K562 (cell line): ENCODE results near the gene IFNB1.

Experiments used
- FOXJ3 ChIP-seq: sonication (generic); formaldehyde crosslinking; IDR thresholded peaks from 2 replicates; pipeline ENCODE4 v1.4.0; 2020; ENCODE audit warnings: mild to moderate bottlenecking, missing genetic modification reagents
- NUFIP1 ChIP-seq: fragments of 450-650 bp; IDR thresholded peaks from 2 replicates; pipeline ENCODE4 v1.6.1; 2018; ENCODE audit not compliant: partially characterized antibody
- POLR2AphosphoS5 ChIP-seq: IDR thresholded peaks from 2 replicates; pipeline ENCODE4 v1.6.1; 2011; ENCODE audit warnings: mild to moderate bottlenecking, low read depth, low read length, moderate library complexity; ENCODE audit not compliant: control insufficient read depth, insufficient read depth
- SIN3A ChIP-seq, 2 experiments: fragments of 150-350 bp in 1 of 2; IDR thresholded peaks; 2 replicates each; pipeline ENCODE4 v1.6.1; 2011 to 2016; ENCODE audit warnings: borderline replicate concordance in 2 of 2, low read depth in 2 of 2, low read length in 2 of 2, mild to moderate bottlenecking in 2 of 2, moderate library complexity in 2 of 2; ENCODE audit not compliant: control insufficient read depth in 1 of 2
- SNRNP70 ChIP-seq: fragments of 200-400 bp; formaldehyde crosslinking; optimal IDR thresholded peaks from 2 replicates; pipeline ENCODE3; 2017; ENCODE audit warnings: low read depth, low read length
- ZBTB11 ChIP-seq, 3 experiments: fragments of 200-800 bp in 1 of 3; fragments of 250-450 bp in 1 of 3; fragments of 450-650 bp in 1 of 3; sonication (Bioruptor Pico) in 1 of 3; sonication (Bioruptor generic) in 1 of 3; formaldehyde crosslinking in 1 of 3; IDR thresholded peaks; 2 replicates each; pipeline versions ENCODE4 v1.6.1 to v1.8.0; 2016 to 2022; ENCODE audit warnings: mild to moderate bottlenecking in 2 of 3, missing genetic modification characterization in 2 of 3, missing compliant biosample characterization in 1 of 3, moderate library complexity in 1 of 3
- ZNF217 ChIP-seq: sonication (generic); formaldehyde crosslinking; IDR thresholded peaks from 2 replicates; pipeline ENCODE4 v1.8.0; 2022; ENCODE audit warnings: mild to moderate bottlenecking, missing genetic modification reagents
- ZNF277 ChIP-seq: fragments of 250-450 bp; sonication (Bioruptor Pico); IDR thresholded peaks from 2 replicates; pipeline ENCODE4 v1.8.0; 2022; ENCODE audit warnings: inconsistent platforms, mild to moderate bottlenecking, moderate library complexity, borderline replicate concordance

- TF ChIP-seq ZBTB11 (CRISPR knock-in tag; IDR thresholded peaks at IDR 0.05): no peak
- no peak for TF ChIP-seq ZNF217 (CRISPR knock-in tag)
- no peak for TF ChIP-seq ZNF277 (CRISPR knock-in tag)
- no peak for TF ChIP-seq FOXJ3 (CRISPR knock-in tag)
- TF ChIP-seq SNRNP70: no peak
- no peak for TF ChIP-seq POLR2AphosphoS5
- TF ChIP-seq NUFIP1: no peak
- TF ChIP-seq SIN3A (IDR thresholded peaks at IDR 0.05; ENCODE audit: borderline replicate concordance in 2 of 2, control insufficient read depth in 1 of 2, low read depth in 2 of 2, low read length in 2 of 2): no peak
Observed at GRCh38 chr9:21102305-21102704, 24.6 kb upstream of the IFNB1 start.
